Posterior vena cava (tissue), 2 donors: ENCODE measurements around the gene COPS7A. TPM values are rescaled to one million over a fixed set of nuclear protein-coding genes. Genes with fewer than 3 reads are reported as not detected.
A peak's percentile ranks its signal among the peaks of the same experiment; 100 is the strongest.
"Not testable (repeated sequence)": the region's sequence is repeated elsewhere in the genome, so short reads cannot be mapped to it uniquely, and the experiment has no call there.

Experiments
- DNase-seq: peaks from one replicate; pipeline ENCODE4 v3.0.0-alpha.2; 2020; ENCODE audit warnings: low spot score
- intact Hi-C, 2 donors: fragments of 100-400 bp; cut with DNase I; formaldehyde crosslinking; loops; one replicate each; pipeline versions ENCODE4 v1.14.1 to v1.14.2; 2022 to 2023
- total RNA-seq, 2 donors: library from RNA; stranded (reverse); fragmentation: NEBNext Ultra II Directional; extraction: Animal tissue kit (Norgen Biotek cat#: 25700); gene quantifications; one replicate each; pipeline ENCODE4 v1.2.1, GENCODE V29; 2021
- donor health status: DM: yes; HTN: yes; CAD: no.
- donor health status: DM: yes; HTN: yes; CAD: no.

The COPS7A gene
- total RNA-seq, 2 donors from 2014 or later: 46.0 to 54.5 TPM

DNA sequence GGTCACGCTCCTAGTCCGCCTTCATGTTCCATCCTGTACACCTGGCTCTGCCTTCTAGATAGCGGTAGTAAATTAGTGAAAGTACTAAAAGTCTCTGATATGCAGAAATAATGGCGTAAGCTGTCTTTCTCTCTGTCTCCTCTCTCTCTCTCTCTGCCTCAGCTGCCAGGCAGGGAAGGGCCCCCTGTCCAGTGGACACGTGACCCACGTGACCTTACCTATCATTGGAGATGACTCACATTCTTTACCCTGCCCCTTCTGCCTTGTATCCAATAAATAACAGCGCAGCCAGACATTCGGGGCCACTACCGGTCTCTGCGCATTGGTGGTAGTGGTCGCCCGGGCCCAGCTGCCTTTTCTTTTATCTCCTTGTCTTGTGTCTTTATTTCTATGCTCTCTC, 18.2 kb downstream of the COPS7A start:
- DNase-seq: peak; percentile 64
- intact Hi-C loops: not testable (repeated sequence)

DNA sequence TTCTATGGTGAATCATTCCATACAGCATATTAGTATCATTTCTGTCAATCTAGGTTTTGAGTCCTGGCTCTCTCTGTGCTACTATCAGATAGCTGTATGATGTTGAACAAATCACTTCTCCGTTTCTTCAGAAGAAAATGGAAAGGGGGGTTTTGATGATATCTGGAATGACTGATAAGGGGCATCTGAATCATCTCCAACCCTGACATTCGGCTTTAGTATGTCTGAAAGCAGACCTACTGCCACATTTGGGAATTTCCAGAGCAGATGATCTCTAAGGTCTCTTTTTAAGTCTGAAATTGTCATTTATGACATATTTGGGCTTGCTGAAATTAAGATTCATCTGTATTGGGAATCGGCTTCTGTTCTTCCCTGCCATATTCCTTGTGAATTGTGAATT, 19.0 kb downstream of the COPS7A start:
- DNase-seq: no peak
- intact Hi-C loops: no loop called here

DNA sequence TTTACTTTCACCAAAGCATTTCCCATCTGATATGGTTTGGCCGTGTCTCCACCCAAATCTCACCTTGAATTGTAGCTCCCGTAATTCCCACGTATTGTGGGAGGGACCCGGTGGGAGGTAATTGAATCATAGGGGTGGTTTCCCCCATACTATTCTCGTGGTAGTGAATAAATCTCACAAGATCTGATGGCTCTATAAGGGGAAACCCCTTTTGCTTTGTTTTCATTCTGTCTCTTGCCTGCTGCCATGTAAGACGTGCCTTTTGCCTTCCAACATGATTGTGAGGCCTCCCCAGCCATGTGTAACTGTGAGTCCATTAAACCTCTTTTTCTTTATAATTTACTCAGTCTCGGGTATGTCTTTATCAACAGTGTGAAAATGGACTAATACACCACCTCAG, 19.5 kb downstream of the COPS7A start:
- DNase-seq, intact Hi-C loops: not testable (repeated sequence)

DNA sequence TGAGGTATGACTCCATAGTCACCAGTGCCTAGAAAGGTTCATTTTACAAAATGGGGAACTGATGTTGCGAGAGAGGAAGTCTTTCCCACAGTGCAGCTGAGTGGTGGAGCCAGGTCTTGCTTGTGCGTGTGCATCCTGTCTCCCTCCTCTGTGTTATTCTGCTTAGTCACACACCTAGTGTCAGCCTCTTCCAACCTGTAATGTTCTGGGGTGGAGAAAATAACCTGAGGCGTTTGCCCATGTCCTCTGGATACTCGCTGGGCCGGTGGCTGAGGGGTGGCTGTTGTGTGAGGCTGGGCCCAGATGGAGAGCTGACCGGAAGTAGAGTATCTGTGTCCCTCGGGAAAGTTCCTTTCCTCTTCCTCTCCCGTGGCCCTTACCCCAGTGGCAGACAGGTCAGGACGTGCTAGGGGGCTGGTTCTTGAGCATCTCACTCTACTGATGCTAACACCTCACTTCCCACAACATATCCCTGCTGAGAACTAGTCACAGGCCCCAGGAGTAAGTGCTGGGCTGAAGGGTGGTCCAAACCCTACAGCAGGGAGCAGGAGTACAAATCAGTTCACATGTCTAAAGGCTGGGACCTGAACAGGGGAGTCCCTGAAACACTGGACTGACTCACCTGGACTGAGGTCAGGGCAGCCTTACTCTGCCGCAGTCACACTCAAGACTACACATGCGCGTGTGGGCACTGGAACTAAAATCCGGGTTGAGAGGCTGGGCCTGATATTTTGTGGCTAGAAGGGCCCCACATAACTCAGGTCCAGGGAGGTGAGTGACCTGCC, 22.1 kb downstream of the COPS7A start:
- peak; percentile 72 for DNase-seq
- intact Hi-C loops: no loop called here

DNA sequence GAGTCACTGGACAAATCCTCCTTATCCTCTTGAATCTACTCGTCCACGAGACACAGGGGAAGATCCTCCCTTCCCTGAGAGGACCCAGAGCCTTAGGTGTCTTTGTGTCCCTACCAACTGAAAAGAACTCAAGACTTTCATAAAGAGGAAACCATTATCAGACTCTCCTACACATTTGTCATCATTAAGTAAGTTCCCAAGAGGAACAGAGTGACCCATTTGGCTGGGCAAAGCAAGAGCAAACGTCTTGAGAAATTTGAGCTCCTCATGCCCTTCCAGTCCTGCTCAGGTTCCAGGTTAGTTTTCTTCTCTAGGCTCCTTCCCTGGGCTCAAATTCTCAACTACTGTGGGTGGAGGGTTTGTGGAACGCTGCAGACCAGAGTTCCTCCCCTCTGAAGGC, 23.4 kb downstream of the COPS7A start:
- intact Hi-C loops: no loop called here
- DNase-seq: no peak

DNA sequence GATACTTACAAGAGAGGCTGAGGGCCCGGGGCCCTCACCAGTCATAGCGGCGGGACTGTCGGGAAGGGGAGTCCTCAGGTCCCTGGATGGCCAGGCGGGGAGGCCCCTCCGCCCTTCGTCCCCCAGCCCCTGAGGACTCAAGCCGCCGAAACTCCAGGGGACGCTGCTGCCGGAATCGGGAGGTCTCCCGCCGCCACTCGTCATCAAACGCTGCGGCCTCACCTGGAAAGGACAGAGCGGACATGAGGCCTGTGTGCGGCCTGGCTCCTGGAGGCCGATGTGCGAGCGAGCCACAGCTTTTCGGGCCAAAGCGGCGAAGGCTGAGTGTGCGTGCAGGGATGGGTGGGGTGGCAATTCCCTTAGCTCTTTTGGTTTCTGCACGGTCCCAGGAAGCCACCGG, 24.9 kb downstream of the COPS7A start:
- intact Hi-C loops: no loop called here
- DNase-seq: peak; percentile 72

DNA sequence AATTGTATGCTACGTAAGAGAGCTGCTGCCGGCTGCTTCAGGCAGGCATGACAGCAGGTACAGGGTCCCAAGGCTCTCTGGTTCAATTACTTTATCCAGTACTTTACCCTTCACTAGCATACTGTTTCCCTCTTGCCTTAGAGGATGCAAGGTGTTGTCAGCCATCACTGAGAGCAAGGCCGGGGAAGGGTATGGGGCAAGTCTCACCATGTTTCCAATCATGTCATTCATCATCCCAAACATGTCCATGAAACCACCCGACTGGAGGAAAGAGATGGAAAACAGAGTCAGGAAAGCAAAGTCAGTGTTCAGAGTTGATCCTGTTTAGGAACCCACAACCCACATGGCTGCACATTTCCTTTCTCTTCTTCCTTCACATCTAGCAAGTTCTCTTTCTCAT, 26.7 kb downstream of the COPS7A start:
- DNase-seq: no peak
- intact Hi-C loops: no loop called here

DNA sequence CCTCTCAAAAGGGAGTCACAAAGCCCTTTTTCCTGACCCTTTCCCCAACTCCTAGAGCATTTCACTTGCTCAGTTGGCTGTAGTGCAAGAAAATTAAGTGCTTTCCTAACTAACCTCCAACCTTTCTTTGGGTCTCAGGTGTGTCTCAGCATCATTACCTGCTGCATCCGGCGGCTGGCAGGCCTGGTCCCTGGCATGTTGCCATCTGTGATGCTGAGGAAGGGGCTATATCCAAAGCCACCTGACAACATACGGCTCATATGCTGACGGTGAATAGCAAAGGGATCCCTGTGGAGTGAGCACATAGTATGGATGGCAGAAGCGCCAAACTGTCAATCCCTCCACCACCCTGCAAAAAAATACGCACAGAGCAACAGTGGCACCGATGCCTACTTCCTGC, 27.9 kb downstream of the COPS7A start:
- no peak for DNase-seq
- intact Hi-C loops: loop anchor here in 1 of 2 donors (2.0 kb wide), 1 partner anchor 27 kb away; no protein-coding TSS in a partner anchor

DNA sequence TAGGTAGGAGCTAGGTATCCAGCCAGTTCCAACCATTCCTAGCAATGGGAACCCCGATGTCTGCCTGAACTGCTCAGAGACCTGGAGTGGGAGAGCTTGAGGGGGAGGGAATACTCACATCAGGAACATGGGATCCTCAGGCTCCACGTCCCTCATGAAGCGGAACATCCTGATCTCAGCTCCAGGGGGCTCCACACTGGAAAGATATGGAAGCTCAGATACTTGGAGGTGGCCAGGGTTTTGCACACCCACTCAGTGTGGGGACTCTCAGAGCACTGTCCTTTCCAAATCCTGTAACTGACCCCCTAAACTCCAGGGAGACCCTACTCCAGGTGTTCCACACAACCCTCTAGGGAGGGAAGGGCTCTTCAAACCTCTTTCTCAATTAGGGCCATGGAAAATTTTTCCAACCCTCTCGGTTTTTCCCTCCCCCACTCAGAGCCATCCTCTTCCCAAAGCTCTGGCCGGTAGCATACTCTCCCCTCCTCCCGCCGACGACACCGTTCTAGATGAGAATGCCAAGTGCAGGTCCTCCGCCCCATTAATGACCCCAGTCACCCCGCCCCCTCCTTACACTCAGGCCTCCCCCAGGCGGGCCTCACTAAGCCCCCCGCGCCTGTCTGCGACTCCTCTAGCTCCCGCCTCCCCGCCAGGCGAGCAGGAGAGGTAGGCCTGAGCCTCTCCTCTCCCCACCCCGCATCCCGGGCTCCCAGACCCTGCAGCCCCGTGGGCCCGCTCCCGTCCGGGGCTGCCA, 28.5 kb downstream of the COPS7A start:
- no peak for DNase-seq

DNA sequence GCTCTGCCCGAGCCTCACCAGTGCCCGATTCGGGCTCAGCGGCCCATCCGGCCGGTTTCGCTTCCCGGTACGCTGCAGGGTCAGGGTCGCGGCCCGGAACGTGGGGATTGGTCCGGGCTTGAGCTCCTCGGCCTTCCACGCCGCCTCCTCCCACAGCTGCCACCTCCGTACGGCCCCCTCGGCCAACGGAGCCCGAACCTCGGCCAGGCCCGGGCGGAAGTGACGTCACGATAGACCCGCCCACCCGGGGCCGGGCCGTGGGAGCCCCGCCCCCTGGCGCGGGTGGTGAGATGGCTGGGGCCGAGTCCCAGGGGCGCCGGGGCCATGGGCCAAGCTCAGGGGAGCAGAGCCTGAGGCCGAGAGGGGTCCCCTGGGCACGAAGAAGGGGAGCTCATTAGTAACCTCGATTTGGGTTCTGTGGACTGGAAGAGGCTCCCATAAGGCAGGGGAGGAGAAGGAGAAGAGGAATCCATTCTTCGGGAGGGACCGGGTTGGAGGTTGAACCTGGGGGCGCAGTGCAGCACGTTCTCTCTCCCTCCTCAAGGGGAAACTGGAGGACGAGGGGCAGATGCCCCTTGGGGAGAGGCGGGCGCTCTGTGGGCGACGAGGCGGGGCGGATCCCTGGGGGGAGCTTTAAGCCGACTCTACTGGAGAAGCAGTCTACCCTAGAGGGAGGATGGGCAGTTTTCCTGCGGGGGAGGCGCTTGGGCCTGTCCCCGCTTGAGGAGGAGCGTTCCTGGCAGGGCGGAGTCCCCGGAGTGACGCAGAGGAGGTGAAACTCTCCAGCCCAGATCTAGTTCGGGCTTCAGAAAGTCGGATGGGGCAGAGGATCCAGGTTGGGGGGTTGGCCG, 29.3 kb downstream of the COPS7A start, which contains the start of gene MLF2:
TSS of gene MLF2 (minus strand) at position 221 of the 851 bp plus-strand sequence. CDS start 807 bp downstream, outside the sequence.
- DNase-seq: peak; percentile 99

More for the DNA sequence above, 28.5 kb downstream of the COPS7A start:
- intact Hi-C loops: loop anchor here in 1 of 2 donors (2.0 kb wide), 1 partner anchor 26 kb away; no protein-coding TSS in a partner anchor

DNA sequence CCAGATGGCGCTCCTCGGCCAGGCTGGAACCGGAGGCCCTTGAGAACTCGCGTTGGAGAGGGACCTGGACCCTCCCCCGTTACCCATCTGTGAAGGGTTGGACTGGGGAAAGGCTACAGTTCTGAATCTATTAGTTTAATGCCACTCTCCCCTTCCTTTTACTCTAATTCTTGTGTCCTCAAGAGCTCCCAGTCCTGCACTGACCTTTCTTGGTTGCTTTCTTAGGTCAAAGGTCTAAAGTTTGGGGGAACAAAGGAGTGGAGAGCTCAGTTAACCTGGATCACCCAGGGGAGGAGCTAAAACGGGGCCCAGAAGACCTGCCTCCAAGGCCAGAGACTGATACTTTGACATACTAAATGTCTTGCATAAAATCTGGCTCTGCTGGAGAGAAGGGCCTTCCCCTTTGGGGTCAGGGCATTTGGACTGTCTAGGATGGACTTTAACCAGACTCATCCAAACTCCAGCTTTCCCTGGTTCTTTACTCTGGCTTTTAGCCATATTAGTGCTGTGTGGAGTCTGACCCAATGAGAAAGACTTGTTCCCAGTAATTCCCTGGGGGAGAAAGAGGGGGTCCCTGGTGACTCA, 30.0 kb downstream of the COPS7A start:
- DNase-seq: no peak
- intact Hi-C loops: loop anchor here in 1 of 2 donors (2.0 kb wide), 1 partner anchor 25 kb away; no protein-coding TSS in a partner anchor

More for the DNA sequence above, 29.3 kb downstream of the COPS7A start, which contains the start of gene MLF2:
- intact Hi-C loops: loop anchor here in 1 of 2 donors (2.0 kb wide), 1 partner anchor 26 kb away; no protein-coding TSS in a partner anchor

DNA sequence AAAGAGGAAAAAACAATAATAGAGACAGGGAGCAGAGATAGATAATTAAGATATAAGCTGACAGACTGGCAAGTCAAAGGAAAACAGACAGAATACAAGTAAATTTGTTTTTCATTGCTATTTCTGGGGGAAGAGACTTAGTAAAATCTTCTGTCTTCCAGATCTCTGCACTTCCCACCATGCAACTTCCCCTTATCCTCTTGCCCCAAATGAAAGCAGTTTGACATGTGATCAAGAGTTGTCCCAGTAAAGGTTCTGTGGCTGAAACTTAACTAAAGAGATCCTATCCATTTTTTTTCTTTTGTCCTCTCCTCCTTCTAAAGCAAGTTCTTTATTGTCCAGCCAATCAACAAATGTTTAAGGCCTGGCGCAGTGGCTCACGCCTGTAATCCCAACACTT, 30.6 kb downstream of the COPS7A start:
- intact Hi-C loops: no loop called here
- DNase-seq: no peak

DNA sequence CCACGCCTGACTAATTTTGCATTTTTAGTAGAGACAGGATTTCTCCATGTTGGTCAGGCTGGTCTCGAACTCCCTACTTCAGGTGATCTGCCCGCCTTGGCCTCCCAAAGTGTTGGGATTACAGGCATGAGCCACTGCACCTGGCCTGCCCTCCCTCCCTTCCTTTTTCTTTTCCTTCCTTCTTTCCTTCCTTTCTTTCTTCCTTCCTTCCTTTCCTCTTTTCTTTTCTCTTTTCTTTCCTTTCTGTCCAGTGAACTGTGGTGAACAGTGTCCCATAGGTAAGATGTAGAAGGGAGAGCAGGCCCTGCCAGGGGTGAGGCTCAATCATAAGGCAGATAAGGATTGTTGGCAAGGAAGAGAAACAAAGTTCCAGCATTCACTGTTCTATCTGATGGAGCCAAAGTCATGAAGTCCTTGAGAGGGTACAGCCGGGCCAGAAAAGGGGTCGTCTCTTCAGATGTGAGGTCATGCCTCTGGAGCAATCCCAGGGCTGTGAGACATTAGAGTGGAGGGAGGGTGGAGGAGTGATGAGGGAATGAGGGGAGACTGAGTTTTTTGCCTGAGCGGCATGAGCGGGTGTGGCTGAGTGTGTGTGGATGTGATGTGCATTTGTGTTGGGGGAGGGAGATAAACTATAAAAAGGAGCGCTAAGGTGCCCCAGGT, 33.3 kb downstream of the COPS7A start:
- no peak for DNase-seq
- intact Hi-C loops: no loop called here

DNA sequence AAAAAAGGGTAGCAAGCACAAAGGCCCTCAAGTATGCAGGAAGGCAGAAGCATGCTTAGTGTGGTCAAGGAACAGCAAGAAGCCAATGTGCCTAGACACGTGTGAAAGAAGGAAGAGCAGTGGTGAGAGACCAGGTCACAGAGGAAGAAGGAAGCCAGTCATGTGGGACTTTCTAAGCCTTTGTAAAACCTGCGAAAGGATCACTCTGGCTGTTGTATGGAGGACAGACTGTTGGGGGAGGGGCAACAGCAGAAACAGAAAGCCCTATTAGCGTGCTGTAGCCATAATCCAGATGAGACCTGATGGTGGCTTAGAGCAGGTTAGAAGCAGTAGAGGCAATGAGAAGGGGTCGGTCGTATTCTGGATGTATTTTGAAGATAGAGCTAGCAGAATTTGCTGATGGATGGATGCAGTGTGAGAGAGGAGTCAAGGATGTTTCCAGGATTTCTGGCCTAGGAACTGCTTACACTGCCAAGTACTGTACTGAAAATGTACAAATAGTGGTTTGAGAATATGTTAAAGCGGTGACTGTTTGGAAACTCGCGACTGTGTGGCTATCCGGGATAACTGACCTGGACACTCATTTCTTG, 34.8 kb downstream of the COPS7A start:
- intact Hi-C loops: no loop called here
- DNase-seq: no peak

DNA sequence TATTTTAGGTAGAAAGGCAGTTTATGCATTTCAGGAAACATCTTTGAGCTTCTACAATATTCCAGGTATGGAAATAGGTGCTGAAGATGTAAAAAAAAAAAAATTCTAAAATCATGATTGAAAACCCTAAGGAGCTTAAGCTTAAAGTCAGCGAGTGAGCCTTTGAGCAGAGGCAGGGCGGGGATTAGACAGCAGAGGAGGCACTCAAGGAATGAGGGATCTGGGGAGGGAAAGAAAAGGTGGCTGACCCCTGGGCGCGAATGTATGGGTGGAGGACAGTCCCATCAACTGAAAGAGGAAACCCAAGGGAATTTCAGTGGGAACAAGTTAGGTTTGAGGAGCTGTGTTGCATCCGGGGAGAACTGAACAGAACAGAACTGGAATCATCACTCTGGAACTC, 35.9 kb downstream of the COPS7A start:
- intact Hi-C loops: loop anchor here in 1 of 2 donors (5.0 kb wide), 1 partner anchor 78 kb away; no protein-coding TSS in a partner anchor
- DNase-seq: no peak

DNA sequence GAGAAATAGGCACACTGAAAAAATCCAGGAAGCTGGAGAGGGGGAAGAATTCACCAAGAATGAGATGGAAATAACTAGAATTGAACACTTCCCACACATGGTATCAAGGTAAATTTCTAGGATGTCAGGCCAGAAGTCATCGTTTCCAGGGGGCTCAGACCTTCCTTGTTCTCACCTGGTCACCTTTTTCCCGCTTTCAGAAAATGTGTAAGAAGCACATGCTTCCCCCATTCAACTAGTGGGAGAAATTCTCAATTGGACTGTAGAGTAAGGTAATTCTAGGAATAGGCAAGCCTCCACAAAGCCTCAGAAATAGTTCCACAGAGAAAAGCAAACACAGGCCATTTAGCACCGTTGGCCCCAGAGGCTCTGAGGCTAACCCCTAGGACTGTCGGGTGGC, 39.5 kb downstream of the COPS7A start:
- intact Hi-C loops: loop anchor here in 1 of 2 donors (5.0 kb wide), 1 partner anchor 74 kb away; no protein-coding TSS in a partner anchor
- DNase-seq: no peak

DNA sequence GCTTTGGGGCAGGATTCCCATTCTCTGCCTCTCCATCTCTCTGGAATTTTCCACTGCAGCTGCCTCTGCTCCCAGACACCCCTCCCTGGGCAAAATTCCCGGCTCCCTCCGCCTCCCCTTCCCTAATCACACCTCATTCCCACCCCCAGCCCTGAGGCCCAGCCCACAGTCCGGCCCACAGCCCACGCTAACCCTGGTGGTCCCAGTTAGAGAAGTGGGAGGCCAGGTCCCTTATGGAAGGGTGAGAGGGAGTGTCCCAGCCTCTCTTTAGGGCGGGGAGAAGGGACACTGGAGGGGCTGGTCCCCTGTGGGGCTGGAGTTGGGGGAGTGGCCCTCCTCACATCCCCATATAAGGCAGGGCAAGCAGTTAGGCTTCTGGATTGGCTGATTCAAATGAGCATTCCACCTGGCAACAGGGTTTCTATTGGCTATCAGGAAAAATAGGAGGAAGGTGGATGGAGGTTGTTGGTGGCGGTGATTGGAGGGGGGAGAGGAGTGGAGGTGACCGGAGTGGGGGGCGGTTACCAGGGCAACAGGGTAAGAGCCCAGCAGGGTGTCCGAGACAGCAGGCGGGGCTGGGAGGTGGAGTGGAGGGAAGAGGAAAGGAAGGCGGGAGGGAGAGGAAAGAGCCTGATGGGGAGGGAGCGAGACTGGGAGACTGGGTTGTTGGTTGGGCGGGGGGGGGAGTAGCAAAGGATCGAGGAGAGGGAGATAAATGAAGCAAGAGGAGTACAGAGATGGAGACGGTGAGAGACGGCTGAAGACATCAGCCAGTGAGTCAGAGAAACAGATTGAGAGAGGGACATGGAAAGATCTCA, 40.4 kb downstream of the COPS7A start:
- peak; percentile 97 for DNase-seq
- intact Hi-C loops: loop anchor here in 1 of 2 donors (5.0 kb wide), 1 partner anchor 73 kb away; no protein-coding TSS in a partner anchor
